Psoas muscle (tissue), 8 donors: ENCODE results near the gene GRPEL2. TPM values are rescaled to one million over a fixed set of nuclear protein-coding genes. Genes with fewer than 3 reads are reported as not detected.

Source experiments
- ATAC-seq, 4 donors: fragments of 200-7000 bp; cut with Tn5 transposase; one replicate each; pipeline ENCODE4 v1.9.1; 2020; ENCODE audit warnings: moderate library complexity in 3 of 4, mild to moderate bottlenecking in 2 of 4
- DNase-seq, 2 donors: peaks; one replicate each; pipeline ENCODE4 v3.0.0-alpha.2; 2020
- H3K27ac ChIP-seq: fragments of 200-600 bp; one replicate; pipeline ENCODE4 v1.8.0; 2022
- H3K27me3 ChIP-seq, 3 donors: fragments of 200-600 bp in 1 of 3; one replicate each; pipeline versions ENCODE4 v1.6.1 to v1.8.0; 2013 to 2022; ENCODE audit warnings: low read length in 2 of 3, mild to moderate bottlenecking in 2 of 3, moderate library complexity in 1 of 3; ENCODE audit not compliant: insufficient read depth in 3 of 3
- H3K36me3 ChIP-seq, 2 donors: fragments of 200-600 bp in 1 of 2; one replicate each; pipeline versions ENCODE4 v1.6.1 to v1.8.0; 2013 to 2022; ENCODE audit warnings: low read depth in 1 of 2, mild to moderate bottlenecking in 1 of 2, moderate library complexity in 1 of 2; ENCODE audit not compliant: insufficient read depth in 1 of 2
- H3K4me1 ChIP-seq: fragments of 200-600 bp; one replicate; pipeline ENCODE4 v1.8.0; 2022
- H3K4me3 ChIP-seq: fragments of 200-600 bp; one replicate; pipeline ENCODE4 v1.8.0; 2022; ENCODE audit warnings: mild to moderate bottlenecking
- H3K9me3 ChIP-seq: fragments of 200-600 bp; one replicate; pipeline ENCODE4 v1.8.0; 2022
- WGBS, 3 donors: extraction: QIAGEN DNeasy Blood & Tissue Kit; methylation state at CpG; one replicate each; pipeline versions ENCODE4 v1.1.6 to v1.1.7; 2013; 5-methylcytosine and 5-hydroxymethylcytosine counted together
- intact Hi-C, 2 donors: fragments of 100-400 bp; cut with DNase I; formaldehyde crosslinking; loops; one replicate each; pipeline versions ENCODE4 v1.11.0 to v1.14.2; 2022
- polyA plus RNA-seq, 3 donors: library from polyadenylated mRNA; stranded (reverse); fragments of 200-250 nt; gene quantifications; one replicate each; pipeline ENCODE4 v1.2.3, GENCODE V29; 2013
- total RNA-seq, 4 donors: library from RNA; stranded (reverse); fragmentation: NEBNext Ultra II Directional in 2 of 4; extraction: Animal tissue kit (Norgen Biotek cat#: 25700) in 2 of 4; gene quantifications; one replicate each; pipeline versions ENCODE4 v1.2.1 to v1.2.4, GENCODE V29; 2021 to 2023
- TF ChIP-seq, protein P1 (sequence below): fragments of 200-600 bp; IDR thresholded peaks from one replicate; pipeline ENCODE4 v1.8.0; 2022; ENCODE audit warnings: antibody characterized with exemption
- donor health status: healthy with polysubstance abuse.
- donor health status: DM: no; HTN: no; CAD: no; lungs with moderate emphysema.
- donor health status: Bipolar disorder and iron deficiency.
- donor health status: healthy.
- donor health status: DM: yes; HTN: yes; CAD: no.
- donor health status: DM: no; HTN: no; CAD: no.
- donor health status: DM: no; HTN: no; CAD: no.
- donor health status: DM: yes; HTN: yes; CAD: no.

The GRPEL2 gene
- total and polyA plus RNA-seq, 7 donors, result 4.7 to 11.6 (median 10.2) TPM

DNA sequence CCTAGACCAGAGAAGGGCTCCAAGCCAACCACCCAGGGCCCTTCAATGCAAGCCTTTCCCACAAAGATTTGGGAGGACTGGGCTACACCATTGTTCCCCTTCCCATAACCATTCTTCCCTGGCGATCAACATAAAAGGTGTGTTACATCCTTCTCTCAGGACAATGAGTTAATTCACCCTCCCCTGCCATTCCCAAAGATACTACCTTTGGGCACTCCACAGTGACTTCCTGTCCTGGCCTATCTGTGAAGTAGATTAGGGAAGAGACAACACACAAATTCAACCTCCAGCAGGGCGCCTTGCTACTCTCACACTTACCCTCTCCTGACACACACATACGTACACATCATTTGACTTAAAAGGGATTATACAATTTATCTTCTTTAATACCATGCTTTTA lies 57.0 kb downstream of the GRPEL2 start:
- TF ChIP-seq, protein P1, sequence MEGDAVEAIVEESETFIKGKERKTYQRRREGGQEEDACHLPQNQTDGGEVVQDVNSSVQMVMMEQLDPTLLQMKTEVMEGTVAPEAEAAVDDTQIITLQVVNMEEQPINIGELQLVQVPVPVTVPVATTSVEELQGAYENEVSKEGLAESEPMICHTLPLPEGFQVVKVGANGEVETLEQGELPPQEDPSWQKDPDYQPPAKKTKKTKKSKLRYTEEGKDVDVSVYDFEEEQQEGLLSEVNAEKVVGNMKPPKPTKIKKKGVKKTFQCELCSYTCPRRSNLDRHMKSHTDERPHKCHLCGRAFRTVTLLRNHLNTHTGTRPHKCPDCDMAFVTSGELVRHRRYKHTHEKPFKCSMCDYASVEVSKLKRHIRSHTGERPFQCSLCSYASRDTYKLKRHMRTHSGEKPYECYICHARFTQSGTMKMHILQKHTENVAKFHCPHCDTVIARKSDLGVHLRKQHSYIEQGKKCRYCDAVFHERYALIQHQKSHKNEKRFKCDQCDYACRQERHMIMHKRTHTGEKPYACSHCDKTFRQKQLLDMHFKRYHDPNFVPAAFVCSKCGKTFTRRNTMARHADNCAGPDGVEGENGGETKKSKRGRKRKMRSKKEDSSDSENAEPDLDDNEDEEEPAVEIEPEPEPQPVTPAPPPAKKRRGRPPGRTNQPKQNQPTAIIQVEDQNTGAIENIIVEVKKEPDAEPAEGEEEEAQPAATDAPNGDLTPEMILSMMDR, result no peak
- Histone ChIP-seq H3K4me3 (no peak overlapping the region), H3K36me3 (no peaks in the 10 kb centered on the region), H3K27me3 (no peaks in the 10 kb centered on the region), H3K9me3 (no peaks in the 10 kb centered on the region), H3K4me1 (no peaks in the 10 kb centered on the region), H3K27ac (no peak overlapping the region)
- no peak for DNase-seq
- ATAC-seq, result no peak
- WGBS, 3 donors, result 96 to 98% (median 97%) methylated on average over 3 of the region's 3 CpGs
- intact Hi-C loops, result no loop called here

Other genes with a start within 250 kb of the GRPEL2 start
- gene ABLIM3, start 204.0 kb upstream of the GRPEL2 start, total RNA-seq, result 10 to 100 TPM; 34.3 to 54.5 (median 42.8) TPM
- 10 to 100 TPM; 18.7 to 35.0 (median 23.8) TPM for gene ABLIM3, start 204.0 kb upstream of the GRPEL2 start, polyA plus RNA-seq
- 10 to 100 TPM; 21.0 to 38.6 (median 26.4) TPM for gene AFAP1L1, start 73.6 kb upstream of the GRPEL2 start, total RNA-seq
- 10 to 100 TPM; 10.8 to 39.9 (median 15.0) TPM for gene AFAP1L1, start 73.6 kb upstream of the GRPEL2 start, polyA plus RNA-seq
- gene PCYOX1L, start 12.5 kb downstream of the GRPEL2 start, total RNA-seq, result 1 to 10 TPM in 1 of 4 donors, under 1 TPM in 3; 0.65 to 2.7 (median 0.84) TPM
- gene PCYOX1L, start 12.5 kb downstream of the GRPEL2 start, polyA plus RNA-seq, result 1 to 10 TPM in 1 of 3 donors, under 1 TPM in 2; 0.28 to 1.1 (median 0.70) TPM
- under 1 TPM in 1 of 4 donors, not detected in 3; 0.58 TPM for gene IL17B, start 33.8 kb downstream of the GRPEL2 start, total RNA-seq
- gene IL17B, start 33.8 kb downstream of the GRPEL2 start, polyA plus RNA-seq, result under 1 TPM in 2 of 3 donors, not detected in 1; 0.08 to 0.42 TPM
- gene CSNK1A1, start 205.9 kb downstream of the GRPEL2 start, total RNA-seq, result 100 to 1,000 TPM; 139 to 394 (median 224) TPM
- gene CSNK1A1, start 205.9 kb downstream of the GRPEL2 start, polyA plus RNA-seq, result 100 to 1,000 TPM in 2 of 3 donors, 10 to 100 TPM in 1; 73.6 to 201 (median 142) TPM
- gene ARHGEF37, start 236.0 kb downstream of the GRPEL2 start, total RNA-seq, result 10 to 100 TPM in 3 of 4 donors, 1 to 10 TPM in 1; 9.0 to 29.3 (median 18.7) TPM
- gene ARHGEF37, start 236.0 kb downstream of the GRPEL2 start, polyA plus RNA-seq, result 10 to 100 TPM in 2 of 3 donors, 1 to 10 TPM in 1; 2.3 to 13.4 (median 13.0) TPM